Erythroblast (primary cell): Measurements from ENCODE around the gene SLC27A6.

Source experiments
- GATA1 ChIP-seq: IDR thresholded peaks from 2 replicates; pipeline ENCODE4 v1.6.1; 2011; ENCODE audit warnings: low read depth, mild to moderate bottlenecking, control low read depth, low read length, moderate library complexity
- POLR2A ChIP-seq: IDR thresholded peaks from 2 replicates; pipeline ENCODE4 v1.6.1; 2011; ENCODE audit warnings: mild to moderate bottlenecking, low read length

DNA sequence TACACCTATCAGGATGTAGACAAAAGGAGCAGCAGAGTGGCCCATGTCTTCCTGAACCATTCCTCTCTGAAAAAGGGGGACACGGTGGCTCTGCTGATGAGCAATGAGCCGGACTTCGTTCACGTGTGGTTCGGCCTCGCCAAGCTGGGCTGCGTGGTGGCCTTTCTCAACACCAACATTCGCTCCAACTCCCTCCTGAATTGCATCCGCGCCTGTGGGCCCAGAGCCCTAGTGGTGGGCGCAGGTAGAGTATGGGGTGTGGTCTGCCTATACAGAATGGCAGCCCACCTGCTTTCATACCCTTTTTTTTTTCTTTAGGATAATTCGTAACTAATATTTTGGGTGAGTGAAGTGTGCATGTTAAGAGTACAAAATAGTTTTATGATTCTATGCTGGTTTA, 1.1 kb downstream of the SLC27A6 start:
- TF ChIP-seq POLR2A (no peak), GATA1 (no peak)
